ENCODE data around the gene MYO3B.
"Not testable (repeated sequence)": the region's sequence is repeated elsewhere in the genome, so short reads cannot be mapped to it uniquely, and the experiment has no call there.

MYO3B gene

DNA sequence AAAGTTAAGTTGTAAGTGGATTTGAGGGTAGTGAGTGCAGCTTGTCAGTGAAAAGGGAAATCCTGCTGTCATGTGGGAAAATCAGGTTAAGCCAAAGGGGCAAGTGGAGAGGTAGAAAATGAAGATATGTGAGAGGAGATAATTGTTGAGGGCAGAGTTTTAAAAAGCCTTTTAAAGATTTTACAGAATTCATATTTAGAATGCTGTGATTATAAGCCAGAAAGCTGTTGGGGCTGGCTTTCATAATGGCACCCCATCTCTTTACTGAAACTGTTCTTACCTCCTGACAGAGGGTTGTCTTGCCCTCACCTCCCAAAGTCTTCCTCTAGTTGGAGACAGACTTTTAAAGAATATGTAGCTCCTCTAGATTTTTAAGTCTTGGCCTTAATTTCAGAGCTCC, 86.9 kb downstream of the MYO3B start:
- no peak for DNase-seq

DNA sequence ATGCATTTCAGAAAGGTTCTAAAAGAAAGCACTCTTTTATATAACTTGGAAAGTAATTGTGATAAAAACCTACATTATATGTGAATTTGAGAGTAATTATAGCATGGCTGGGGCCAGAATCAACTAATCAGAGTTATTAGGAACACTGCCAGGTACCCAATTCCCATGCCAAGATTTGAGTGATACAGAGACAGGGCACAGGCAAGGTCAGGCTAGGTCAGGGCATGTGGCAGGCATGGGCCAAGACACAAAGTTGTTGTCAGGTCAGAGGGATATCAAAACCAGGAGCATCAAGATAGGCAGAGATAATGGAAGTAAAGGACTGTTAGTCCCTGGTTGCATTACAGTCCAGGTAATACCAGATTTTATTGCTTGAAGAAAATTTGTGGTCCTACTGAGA, 87.4 kb downstream of the MYO3B start:
- no peak for DNase-seq

- DNase-seq, result no peak
These were observed 88.4 kb downstream of the MYO3B start for GRCh38 chr2:170266358-170266757.

DNA sequence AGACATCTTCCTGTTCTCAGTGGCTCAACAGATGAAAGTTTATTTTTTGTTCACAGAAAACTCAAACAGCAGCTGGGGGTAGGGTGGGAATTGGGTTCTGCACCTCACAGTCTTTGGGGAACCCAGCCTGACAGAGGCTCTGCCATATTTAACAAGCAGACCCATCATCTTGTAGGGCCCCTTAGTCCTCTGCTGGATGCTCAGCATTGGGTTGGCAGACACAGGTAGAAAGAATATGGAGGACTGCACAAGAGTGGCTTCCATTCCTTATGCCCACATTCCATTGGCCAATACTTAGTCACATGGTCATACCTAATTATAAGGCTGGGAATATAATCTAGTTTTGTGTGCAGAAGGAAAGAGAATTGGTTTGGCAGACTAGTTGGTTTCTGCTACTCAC, 89.1 kb downstream of the MYO3B start:
- no peak for DNase-seq

- DNase-seq, result no peak
These were observed 92.4 kb downstream of the MYO3B start for GRCh38 chr2:170270278-170270864.

DNA sequence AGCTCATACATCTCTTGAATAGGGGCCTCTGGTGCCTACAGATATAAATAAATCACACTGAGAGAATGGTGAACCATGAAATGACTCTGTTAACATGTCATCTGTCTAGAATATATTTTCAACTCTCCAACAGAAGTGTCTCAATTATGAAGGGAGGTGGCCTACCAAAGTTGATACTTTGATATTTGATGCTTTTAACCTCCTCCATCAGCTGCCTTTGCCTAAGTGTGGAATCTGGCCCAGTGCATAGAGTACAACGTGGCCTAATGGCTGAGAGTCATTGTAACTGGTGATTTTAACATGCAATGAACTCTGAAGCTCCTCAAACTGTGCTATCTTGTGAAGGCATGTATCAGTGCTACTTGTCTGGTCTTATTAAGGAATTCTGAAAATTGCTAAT, 93.4 kb downstream of the MYO3B start:
- DNase-seq, result no peak

GRCh38 chr2:170276056-170276455, 98.1 kb downstream of the MYO3B start:
- DNase-seq, result no peak

- DNase-seq, result no peak
These were observed 99.1 kb downstream of the MYO3B start for GRCh38 chr2:170276925-170277629.

DNA sequence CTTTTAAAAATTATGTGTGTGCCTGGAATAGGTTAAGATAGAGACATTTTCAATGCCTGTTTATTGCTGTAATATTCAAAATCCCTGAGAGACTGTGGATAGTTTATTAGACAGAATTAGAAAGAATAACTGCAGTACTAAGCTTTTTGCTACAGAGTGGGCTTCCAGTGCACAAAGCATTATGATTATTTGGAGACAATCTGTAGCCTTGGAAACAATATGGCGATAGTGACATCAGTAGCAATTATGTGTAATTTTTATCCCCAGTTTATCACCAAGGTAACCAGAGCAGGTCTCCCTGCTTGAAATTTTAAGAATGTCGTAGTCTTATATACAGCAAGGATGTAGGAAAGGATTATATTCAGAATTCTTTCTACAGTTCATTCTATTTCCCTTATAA, 100.0 kb downstream of the MYO3B start:
- no peak for DNase-seq

DNA sequence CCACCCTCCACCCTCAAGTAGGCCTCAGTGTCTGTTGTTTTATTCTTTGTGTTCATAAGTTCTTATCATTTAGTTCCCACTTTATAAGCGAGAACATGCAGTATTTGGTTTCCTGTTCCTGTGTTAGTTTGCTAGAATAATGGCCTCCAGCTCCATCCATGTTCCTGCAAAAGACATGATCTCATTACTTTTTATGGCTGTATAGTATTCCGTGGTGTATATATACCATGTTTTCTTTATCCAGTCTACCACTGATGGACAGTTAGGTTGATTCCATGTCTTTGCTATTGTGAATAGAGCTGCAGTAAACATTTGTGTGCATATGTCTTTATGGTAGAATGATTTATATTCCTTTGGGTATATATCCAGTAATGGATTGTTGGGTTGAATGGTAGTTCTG, 101.7 kb downstream of the MYO3B start:
- not testable (repeated sequence) for DNase-seq

- DNase-seq, result no peak
These were observed 104.9 kb downstream of the MYO3B start for GRCh38 chr2:170282851-170283250.

DNA sequence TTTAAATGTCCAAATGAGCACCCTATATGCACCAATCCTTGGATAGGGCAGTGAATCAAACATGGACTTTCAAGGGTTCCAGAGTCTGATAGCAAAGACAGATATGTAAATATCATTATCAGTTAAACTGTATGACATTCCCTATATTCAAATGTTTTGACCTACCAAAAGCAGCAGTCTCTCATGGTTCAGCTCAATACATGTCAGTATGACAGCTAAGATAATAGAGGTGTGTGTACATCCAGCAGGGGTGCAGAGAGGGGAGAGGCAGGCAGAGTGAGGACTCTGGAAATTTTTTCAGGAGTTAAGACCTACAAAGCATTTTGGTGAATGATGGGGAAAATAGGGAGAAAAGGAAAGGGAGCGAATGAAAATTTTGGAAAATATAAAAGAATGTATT, 106.3 kb downstream of the MYO3B start:
- no peak for DNase-seq

DNA sequence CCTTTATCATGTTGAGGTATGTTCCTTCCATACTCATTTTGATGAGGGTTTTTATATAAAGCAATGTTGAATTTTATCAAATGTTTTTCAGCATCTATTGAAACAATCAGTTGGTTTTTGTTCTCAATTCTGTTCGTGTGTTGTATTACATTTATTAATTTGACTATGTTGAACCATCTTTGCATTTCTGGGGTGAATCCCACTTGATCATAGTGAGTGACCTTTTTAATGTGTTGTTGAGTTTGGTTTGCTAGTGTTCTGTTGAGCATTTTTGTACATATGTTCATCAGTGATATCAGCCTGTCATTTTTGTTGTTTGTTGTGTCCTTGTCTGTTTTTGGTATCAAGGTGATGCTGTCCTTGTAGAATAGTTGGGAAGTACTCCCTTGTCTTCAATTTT, 110.9 kb downstream of the MYO3B start:
- no peak for DNase-seq

DNA sequence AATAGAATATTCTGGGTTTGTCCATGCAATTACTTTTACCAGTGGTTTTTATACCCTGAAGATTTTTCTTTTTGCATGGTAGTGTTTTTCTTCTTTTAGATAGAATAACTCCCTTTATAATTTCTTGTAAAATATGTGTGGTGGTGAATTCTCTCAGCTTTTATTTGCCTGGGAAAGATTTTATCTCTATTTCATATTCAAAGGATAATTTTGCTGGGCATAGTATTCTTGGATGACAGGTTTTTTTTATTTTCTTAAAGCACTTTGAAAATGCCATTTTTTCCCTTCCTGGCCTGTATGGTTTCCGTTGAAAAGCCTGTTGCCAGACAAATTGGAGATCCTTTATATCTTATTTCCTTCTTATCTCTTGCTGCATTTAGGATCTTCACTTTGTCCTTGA, 113.5 kb downstream of the MYO3B start:
- DNase-seq, result no peak

GRCh38 chr2:170292415-170292814, 114.5 kb downstream of the MYO3B start:
- no peak for DNase-seq

- DNase-seq, result no peak
These were observed 119.5 kb downstream of the MYO3B start for GRCh38 chr2:170297496-170297895.

DNA sequence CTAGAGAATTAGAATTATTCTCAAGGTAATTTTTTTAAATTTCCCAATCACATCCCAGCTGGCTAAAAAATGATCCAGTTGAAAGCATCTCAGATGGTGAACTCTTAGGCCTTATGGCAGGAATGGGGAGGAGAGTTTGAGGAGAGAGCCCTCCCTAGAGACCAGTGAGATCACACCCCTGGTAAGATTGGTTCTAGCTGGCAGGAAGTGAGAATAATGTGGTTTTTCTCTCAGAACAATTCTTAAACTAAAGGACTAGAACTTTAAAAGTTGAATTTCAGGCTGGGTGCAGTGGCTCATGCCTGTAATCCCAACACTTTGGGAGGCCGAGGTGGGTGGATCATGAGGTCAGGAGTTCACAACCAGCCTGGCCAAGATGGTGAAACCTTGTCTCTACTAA, 120.2 kb downstream of the MYO3B start:
- no peak for DNase-seq

DNA sequence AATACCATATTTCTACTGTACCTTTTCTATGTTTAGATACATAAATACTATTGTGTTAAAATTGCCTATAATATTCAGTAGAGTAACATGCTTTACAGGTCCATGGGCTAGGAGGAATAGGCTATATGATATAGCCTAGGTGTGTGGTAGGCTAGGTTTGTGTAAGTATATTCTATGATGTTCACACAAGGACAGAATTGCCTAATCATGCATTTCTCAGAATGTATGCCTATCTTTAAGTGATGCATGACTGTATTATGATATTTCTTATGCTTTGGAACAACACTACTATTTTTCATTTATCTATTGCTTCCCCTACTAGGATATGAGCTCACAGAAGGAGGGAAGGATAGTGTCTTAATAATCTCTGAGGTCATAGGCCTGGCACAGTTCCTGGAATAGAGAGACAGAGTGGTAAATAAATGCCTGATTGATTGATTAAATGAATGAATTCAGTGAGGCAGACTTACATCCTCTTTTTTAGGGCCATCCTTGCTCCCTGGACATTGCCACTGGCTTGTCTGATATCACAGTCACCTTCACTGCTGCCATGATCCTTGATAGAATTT, 121.0 kb downstream of the MYO3B start:
- DNase-seq, result no peak

DNA sequence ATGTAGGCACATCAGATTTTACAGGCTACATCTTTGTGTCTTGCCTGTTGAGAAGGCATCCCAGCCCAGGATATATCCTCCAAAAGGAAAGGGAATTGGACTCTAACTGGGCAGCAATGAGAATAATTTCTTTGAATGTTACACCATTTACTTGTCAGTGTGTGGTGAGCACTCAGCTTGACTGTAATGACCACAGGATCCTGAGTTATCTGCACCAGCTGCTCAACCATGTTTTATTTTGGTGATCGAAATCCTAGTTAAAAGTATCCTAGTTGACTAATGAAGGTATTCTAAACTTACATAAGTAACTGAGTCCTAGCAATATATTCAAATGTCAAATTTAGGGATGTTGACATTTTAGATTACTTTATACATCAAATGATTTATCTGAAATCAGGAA, 123.0 kb downstream of the MYO3B start:
- DNase-seq, result no peak

DNA sequence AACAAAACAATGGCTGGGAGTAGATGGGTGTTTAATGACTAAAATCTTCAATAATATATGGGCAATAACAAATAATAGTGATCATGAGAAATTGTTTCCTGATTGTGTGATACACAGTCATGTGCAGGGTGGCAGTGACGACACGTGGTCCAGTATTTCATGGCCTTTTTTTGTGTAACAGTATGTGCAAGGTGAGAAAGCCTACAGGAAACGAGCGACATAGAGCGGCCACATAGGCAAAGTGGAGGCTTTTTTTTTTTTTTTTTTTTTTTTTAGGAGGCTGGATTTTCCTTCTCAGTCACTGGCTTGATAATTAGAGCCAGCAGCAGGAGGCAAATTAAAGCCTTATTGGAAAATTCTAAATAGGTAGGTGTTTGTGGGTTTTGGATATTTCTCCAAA, 123.7 kb downstream of the MYO3B start:
- DNase-seq, result no peak

- DNase-seq, result no peak
These were observed 127.8 kb downstream of the MYO3B start for GRCh38 chr2:170305711-170306110.

DNA sequence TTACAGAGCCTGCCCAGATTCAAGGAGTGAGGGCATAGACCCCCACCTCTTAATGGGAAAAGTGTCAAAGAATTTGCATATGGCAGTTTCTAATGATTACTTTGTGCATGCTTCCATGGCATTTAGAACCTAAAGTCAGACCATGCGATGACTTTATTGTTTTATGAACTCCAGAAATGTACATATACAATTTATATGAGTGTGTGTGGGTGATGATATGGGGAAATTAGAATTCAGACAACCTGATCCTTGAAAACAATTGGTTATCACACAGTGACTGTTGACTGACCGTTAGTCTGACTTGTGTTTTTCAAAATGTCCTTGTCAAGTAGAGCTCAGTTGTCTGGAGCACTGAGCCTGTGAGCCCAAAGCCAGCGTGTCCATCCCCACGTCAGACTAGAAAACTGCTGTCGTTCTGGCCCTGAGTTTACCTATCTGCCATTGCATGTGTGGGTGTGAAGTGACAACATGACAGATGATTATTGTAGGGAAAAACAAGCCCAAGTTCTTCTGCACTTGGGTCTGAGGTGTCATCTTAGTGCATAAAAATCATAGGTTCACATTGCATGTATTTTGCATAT, 128.4 kb downstream of the MYO3B start:
- no peak for DNase-seq

- DNase-seq, result no peak
These were observed 129.1 kb downstream of the MYO3B start for GRCh38 chr2:170307052-170307451.
